Measurements from ENCODE around the gene POU6F2. TPM values are rescaled to one million over a fixed set of nuclear protein-coding genes. Genes with fewer than 3 reads are reported as not detected.

Gene POU6F2
- polyA plus RNA-seq (2011; rRNA removed) (not detected in 2 replicates), polyA plus RNA-seq (2017; fragmentation: RNase III; extraction: RNeasy Plus Mini Kit Qiagen cat#74134 plus additional on column Dnase treatment) (not detected in 3 replicates), polyA minus RNA-seq (2011; rRNA and poly(A)+ RNA removed) (not detected in 2 replicates)
- polyA plus RNA-seq (2012; cell fraction: cytosol; rRNA removed), result not detected in 2 replicates
- polyA plus RNA-seq (2012; cell fraction: nucleus; rRNA removed), result not detected in 2 replicates

DNA sequence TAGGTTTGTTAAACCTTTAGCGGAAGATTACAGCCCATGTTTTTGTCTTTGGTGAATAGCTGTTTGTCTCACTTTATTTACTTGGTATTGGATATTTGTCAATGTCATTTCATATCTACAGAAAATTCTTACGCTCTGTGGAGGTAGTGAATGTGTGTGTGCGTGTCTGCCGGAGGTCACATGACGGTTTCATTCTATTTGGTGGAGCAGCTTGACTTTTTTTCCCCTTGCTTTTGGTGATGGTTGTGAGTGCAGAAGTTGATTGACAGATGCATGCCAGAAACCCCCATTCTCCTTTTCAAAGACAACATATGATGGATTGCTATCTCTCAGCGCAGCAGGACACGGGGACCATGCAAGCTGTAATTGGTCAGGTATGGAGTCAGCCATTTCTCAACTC is at the start of gene POU6F2:
Gene POU6F2 (plus strand): TSS at position 225 of the 400 bp plus-strand sequence. CDS start 45 bp downstream, at position 270.
- ChIA-PET CTCF (no interaction called here), POLR2A (no interaction called here)
- DNase-seq (ENCODE audit: low read depth in 1 of 2, low spot score in 1 of 2) (no peak), ATAC-seq (no peak), FAIRE-seq (no peak)
- H3K9me3 ChIP-seq, result no peaks in the 10 kb centered on the region
- no peak within 1 kb of the TSS for H3K27ac ChIP-seq
- no peak within 1 kb of the TSS for H3K4me3 ChIP-seq
- no peak within 1 kb of the TSS for H3K4me2 ChIP-seq
- TF ChIP-seq SREBF2 (IDR thresholded peaks at IDR 0.05) (no peak), CBX2 (IDR thresholded peaks at IDR 0.05; ENCODE audit: borderline replicate concordance, low read depth) (no peak), EHF (CRISPR knock-in tag; IDR thresholded peaks at IDR 0.05) (no peak), PHF8 (IDR thresholded peaks at IDR 0.05; ENCODE audit: borderline replicate concordance, low read depth) (no peak), ZNF302 (CRISPR knock-in tag; IDR thresholded peaks at IDR 0.05) (no peak), NFE2L2 (conservative IDR thresholded peaks at IDR 0.05; ENCODE audit: low read length) (no peak), HES2 (IDR thresholded peaks at IDR 0.05) (no peak), HOXB13 (CRISPR knock-in tag; IDR thresholded peaks at IDR 0.05; ENCODE audit: low read depth) (no peak), RARB (CRISPR knock-in tag; IDR thresholded peaks at IDR 0.05) (no peak)
- TF ChIP-seq, protein P1, sequence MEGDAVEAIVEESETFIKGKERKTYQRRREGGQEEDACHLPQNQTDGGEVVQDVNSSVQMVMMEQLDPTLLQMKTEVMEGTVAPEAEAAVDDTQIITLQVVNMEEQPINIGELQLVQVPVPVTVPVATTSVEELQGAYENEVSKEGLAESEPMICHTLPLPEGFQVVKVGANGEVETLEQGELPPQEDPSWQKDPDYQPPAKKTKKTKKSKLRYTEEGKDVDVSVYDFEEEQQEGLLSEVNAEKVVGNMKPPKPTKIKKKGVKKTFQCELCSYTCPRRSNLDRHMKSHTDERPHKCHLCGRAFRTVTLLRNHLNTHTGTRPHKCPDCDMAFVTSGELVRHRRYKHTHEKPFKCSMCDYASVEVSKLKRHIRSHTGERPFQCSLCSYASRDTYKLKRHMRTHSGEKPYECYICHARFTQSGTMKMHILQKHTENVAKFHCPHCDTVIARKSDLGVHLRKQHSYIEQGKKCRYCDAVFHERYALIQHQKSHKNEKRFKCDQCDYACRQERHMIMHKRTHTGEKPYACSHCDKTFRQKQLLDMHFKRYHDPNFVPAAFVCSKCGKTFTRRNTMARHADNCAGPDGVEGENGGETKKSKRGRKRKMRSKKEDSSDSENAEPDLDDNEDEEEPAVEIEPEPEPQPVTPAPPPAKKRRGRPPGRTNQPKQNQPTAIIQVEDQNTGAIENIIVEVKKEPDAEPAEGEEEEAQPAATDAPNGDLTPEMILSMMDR (IDR thresholded peaks at IDR 0.05), result no peak
- WGBS (ENCODE audit: missing lambda C conversion rate), result 61% methylated on average over 7 of the region's 7 CpGs
- H3K4me1 ChIP-seq, result no peaks in the 10 kb centered on the region

DNA sequence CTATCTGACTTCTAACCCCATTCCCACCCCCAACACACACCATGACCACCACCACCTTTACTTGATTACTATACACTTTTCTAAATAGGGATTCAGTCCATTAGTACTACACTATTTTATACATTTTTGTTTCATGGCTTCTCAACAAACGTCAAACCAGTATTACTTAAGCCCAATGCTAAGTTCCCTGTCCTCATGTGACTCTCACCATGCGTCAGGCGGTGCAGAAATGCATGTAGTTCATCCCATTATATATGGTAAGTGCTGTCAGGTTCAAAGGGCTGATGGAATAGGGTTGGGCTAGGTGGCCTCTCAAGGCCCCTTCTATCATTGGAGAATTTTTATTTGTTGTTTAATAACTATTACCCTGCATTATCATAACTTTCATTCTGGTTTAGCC is 49.2 kb upstream of the POU6F2 start:
- Histone ChIP-seq H3K27ac (no peak overlapping the region), H3K4me3 (no peak overlapping the region), H3K9me3 (no peaks in the 10 kb centered on the region), H3K4me2 (no peak overlapping the region), H3K4me1 (peaks cover 9% of the 10 kb centered on the region; the same call in 1 of the 3 replicates)
- CTCF ChIA-PET, result no interaction called here
- TF ChIP-seq CBX8 (IDR thresholded peaks at IDR 0.05) (no peak), TFCP2L1 (CRISPR knock-in tag; IDR thresholded peaks at IDR 0.05) (no peak), HEYL (CRISPR knock-in tag; IDR thresholded peaks at IDR 0.05) (no peak), FOSB (CRISPR knock-in tag; IDR thresholded peaks at IDR 0.05) (no peak), KDM1A (IDR thresholded peaks at IDR 0.05; ENCODE audit: low read depth) (no peak), NR3C1 (IDR thresholded peaks at IDR 0.05) (no peak), FOXS1 (CRISPR knock-in tag; IDR thresholded peaks at IDR 0.05) (no peak), TP53 (CRISPR knock-in tag; IDR thresholded peaks at IDR 0.05) (no peak), HDAC2 (IDR thresholded peaks at IDR 0.05) (no peak), KDM5A (IDR thresholded peaks at IDR 0.05) (no peak), RNF2 (IDR thresholded peaks at IDR 0.05; ENCODE audit: borderline replicate concordance, low read depth) (no peak)
- TF ChIP-seq, protein P2, sequence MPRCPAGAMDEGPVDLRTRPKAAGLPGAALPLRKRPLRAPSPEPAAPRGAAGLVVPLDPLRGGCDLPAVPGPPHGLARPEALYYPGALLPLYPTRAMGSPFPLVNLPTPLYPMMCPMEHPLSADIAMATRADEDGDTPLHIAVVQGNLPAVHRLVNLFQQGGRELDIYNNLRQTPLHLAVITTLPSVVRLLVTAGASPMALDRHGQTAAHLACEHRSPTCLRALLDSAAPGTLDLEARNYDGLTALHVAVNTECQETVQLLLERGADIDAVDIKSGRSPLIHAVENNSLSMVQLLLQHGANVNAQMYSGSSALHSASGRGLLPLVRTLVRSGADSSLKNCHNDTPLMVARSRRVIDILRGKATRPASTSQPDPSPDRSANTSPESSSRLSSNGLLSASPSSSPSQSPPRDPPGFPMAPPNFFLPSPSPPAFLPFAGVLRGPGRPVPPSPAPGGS (IDR thresholded peaks at IDR 0.05), result no peak
- no peak for FAIRE-seq
- POLR2A ChIA-PET, result no interaction called here
- ATAC-seq, result no peak
- 84% methylated on average over 3 of the region's 3 CpGs for WGBS (ENCODE audit: missing lambda C conversion rate)
- DNase-seq (ENCODE audit: low read depth in 1 of 2, low spot score in 1 of 2), result no peak
